GM19193 (cell line): ENCODE data around the gene FAM118B.

Experiments used
- POLR2A ChIP-seq: IDR thresholded peaks from 4 replicates; pipeline ENCODE4 v1.6.1; 2011; ENCODE audit not compliant: insufficient read depth, insufficient read length; ENCODE audit errors: extremely low read depth

Gene FAM118B

DNA sequence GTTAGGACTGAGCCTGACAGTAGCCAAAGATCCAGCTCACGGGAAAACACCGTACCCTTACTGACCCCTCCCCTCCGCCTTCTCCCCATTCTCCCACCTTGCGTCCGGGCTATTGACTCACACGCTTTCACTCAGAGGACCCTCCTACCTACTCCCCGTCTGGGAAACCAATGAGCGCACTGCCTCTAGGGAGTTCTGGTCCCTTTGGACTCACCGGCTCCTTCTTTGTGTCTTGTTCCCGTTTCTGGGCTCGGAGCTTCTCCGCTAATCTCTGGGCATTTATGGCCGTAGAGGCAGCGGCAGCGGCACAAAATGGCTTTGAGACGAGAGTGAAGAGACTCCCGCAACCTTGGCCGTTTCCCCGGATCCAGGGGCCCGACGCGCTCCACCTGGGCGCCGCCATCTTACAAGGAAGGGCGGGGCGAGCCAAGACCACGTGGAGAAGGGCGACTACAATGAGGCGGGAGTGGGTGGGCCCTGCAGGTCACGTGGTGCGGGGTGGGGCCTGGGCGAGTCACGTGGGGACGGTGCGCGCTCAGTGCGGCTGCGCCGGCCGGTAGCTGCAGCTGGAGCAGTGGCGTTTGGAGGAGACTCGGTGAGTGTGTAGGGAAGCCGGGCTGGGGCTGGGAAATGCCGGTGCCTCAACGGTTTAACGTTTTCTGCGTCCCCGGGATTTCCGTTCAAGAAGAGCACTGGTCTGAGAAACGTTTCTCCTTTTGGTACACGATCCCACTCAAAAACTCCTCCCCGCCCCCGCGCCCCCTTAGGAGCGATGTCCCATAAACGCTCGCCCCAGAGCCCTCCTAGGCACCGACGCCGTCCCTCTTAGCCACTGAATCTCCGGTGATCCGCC is at the start of gene FAM118B, which contains the start of gene RPUSD4:
Gene FAM118B (plus strand): TSS at position 547 of the 853 bp plus-strand sequence. CDS start 23,220 bp downstream, outside the sequence.
Gene RPUSD4 (minus strand): TSS at position 415 of the 853 bp plus-strand sequence. CDS start 12 bp downstream, at position 403.
- TF ChIP-seq POLR2A, result peak; percentile 96

DNA sequence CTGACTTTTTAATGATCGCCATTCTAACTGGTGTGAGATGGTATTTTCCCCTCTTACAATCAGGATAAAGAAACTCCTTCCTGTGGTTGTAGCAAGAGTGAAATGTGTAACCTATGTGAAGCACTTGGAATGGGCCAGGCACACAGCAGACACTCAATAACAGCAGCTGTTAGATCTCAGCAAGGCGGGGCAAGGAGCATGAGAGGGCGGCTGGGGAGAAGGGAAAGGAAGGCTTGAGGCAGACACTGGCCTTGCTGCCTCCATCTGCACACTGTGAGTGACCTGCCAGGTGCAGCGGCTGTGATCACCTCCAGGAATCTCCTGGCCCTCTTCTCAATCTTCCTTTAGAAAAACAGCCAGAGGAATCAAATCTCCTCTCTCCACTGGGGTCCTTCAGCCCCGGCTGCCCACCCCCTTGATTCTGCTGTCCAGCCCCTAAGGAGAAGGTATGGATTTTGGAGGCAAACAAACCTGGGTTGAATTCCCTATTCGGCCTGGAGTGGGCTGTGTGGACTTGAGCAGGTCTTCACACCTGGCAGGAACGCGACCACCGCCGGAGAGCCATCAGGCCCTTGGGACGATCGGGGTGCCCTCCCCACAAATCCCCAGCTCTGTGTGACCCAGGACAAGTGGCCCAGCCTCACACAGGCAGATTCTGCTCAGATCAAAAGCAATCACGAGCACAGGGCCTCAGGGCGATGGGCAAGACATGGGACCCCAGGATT is 49.1 kb upstream of the FAM118B start:
- no peak for TF ChIP-seq POLR2A

DNA sequence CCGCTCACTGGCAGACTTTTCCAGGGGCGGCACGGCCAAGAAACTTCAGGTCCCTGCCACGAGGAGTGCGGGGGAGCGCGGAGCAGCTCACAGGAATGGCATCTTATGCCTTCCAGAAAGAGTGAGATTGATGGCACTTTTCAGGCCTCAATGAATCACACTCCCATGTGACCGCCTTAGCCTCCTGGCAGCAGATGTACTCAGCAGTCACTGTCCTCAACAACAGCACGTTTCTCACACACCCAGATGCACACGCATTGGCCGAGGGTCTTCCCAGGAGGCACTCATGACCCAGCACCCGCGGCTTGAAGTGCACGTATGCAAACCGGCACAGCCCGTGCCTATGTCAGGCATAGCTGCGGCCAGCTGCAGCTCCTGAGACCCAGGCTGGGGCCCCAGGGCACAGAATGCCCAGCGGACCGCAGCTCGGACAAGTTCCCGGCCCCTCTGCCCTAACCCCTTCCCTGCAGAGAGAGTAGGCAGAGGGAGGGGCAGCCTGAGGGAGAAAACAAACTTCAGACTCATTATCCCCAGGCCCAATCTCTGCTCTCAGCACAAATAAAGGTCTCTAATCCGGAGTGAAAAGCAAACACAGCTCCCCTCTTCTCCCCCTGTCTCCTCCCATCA is 48.4 kb upstream of the FAM118B start:
- TF ChIP-seq POLR2A, result no peak

DNA sequence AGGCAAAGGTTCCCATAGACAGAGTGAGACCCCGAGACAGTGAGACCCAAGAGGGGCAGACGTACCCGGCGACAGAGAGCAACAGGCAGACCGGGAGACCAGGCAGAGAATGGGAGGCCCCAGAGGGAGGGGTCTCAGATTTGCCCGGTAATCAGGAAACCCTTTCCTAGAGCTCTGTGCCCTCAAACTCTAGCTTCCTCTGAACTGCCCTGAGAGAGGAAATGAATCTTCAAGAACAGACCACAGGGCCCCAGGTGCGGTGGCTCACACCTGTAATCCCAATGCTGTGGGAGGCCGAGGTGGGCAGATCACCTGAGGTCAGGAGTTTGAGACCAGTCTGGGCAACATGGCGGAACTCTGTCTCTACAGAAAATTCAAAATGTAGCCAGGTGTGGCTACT is 47.8 kb upstream of the FAM118B start:
- TF ChIP-seq POLR2A, result no peak

DNA sequence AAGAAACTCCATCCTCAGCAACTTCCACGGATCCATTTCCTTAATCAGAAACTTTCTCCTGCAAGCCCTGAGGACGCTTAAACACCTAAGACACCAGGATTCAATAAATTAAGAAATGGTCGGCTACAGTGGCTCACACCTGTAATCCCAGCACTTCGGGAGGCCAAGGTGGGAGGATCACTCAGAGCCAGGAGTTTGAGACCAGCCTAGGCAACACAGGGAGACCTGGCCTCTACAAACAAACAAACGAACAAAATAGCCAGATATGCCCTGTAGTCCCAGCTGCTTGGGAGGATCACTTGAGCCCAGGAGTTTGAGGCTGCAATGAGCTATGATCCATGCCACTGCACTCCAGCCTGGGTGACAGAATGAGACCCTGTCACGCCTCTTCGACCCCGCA is 46.8 kb upstream of the FAM118B start:
- no peak for TF ChIP-seq POLR2A

DNA sequence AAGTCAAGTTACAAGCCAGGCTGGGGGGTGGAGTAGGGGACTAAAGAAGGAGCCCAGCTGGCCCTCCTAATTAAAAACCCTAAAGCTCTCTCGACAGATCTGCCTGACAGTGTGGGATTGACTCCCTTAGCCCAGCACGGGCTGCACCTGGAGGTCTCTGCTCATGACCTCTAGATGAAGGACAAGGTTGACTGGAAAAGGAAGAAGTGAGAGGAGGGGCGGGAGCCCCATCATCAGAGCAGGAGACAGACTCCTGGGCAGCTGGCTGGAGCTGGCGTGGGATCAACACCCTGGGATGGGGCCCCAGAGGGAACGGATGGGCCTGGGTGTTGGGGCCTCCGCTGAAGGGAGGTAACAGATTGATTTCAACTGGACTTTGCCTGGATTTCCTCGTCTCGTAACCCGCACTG is 46.3 kb upstream of the FAM118B start:
- no peak for TF ChIP-seq POLR2A

DNA sequence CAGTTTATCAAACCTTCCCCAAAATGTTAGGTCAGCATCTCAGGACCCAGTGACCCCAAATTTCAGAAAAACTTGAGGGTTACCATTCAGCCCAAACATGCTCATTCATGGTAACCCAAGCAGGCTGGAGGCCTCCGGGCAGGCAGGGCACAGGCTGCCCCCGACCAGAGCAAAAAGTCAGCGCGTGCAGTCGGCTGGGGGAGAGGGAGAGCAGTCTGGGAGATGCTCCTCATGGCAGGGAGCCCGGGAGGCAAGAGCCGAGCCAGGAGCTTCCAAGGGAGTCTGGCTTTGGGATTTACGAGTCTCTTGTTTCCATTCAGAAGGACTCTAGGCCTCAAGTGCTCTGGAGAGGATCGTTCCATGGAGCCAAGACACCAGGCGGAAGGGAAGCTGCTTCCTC is 45.8 kb upstream of the FAM118B start:
- no peak for TF ChIP-seq POLR2A

DNA sequence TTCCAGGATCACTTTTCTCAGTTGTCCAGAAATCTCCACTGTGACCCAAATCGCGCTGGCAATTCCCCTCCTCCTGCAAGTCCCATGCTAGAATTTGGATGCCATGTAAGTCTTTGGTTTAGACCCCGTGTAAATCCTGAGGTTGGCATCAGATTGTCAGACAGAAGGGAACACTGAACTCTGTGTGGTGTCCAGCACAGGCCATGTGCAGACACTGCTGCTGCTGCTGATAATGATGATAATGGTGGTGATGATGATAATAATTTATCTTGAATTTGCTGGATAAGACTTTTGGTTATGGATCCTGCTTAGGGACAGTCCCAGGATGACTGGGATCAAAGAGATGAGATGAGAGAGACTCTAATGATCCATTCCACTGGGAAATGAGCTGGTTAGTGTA is 45.2 kb upstream of the FAM118B start:
- no peak for TF ChIP-seq POLR2A

DNA sequence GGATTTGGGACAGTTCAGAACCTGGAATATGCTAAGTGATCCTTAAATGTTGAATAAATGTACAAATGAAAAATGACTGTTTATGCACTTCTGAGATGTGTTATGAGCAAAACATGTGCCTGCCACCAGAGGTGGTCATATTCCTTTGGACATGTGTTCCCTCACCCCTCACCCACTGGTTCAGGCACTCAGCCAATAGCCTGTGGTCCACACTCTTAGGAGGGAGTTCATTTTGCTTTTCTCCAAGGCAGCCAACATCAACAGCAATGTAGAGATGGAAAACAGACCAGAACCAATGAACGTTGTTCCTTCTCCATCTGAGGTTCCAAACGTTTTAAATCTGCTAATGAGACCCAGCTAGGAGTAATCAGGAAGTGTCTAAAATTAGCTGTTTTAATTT is 44.1 kb upstream of the FAM118B start:
- TF ChIP-seq POLR2A, result no peak

DNA sequence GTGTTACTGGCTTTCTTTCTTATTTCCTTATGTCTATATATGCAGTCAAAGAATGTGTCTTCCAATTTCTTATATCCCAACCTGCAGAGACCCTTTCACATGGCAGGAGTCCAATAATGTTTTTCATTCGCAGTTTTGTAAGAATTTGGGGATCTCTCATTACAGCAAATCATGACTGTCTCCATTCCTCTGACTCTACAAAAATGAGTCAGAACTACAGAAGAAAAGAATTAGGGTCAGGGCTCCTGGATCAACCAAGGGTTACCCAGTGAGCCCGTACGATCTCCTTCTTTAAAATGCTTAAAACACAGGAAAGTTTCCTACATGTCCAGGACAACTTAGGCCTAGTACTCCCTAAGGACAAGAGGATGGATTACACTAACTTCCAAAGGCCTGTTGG is 42.3 kb upstream of the FAM118B start:
- no peak for TF ChIP-seq POLR2A

DNA sequence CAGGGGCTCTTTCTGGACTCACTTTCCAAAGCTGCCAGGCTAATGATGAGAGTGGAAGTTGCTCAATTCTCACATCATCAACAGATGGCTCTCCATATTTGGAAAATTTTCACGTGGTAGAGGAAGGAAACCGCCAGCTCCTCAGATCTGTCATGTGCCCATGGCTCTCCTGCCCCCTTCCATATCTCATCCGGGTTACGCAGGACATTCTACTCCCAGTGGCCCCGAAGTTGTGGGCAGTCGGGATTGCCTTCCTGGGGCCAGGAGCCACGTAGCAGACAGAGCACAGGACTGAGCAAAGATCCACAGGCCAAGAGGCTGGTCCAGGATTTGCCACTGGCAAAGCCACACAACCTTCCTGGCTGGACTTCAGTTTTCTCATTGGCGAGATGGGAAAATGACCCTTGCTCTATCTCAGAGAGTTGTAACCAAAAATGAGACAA is 39.0 kb upstream of the FAM118B start:
- TF ChIP-seq POLR2A, result no peak

DNA sequence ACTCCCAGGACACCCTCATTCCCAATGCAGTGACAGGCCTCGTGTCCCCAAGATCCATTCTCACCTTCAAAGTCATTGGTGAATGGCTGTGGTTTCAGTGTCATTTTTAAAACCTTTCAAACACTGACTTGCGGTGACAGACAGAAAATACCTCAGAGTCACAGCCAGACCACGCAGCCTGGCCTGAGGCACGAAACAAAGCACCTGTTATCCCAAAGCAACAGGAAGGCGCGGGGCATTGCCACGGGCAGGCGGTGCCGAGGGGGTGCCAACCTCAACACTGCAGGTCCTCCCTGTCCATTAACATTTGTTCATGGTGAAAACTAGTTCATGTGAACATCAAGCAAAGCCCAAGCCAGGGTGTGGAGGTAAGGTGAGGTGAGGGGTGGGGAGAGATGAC is 38.3 kb upstream of the FAM118B start:
- no peak for TF ChIP-seq POLR2A

DNA sequence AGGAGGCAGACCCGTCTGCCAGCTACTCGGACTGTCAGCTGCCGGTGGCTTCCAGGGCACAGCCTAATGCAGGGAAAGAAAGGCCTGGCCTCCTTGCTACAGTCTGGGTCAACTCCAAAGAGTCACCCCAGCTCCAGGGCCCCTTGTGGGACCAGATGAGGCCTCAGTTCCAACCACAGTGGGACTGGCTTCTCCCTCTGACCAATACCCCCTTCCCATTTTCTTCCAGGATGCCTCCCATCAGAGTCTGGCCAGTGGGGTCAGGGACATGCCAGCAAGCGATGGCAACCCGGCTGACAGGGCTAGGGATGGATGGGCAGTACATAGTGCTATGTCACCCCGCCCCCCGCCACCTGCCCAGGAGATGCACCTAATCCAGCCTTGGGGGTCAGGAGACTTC is 36.8 kb upstream of the FAM118B start:
- no peak for TF ChIP-seq POLR2A

DNA sequence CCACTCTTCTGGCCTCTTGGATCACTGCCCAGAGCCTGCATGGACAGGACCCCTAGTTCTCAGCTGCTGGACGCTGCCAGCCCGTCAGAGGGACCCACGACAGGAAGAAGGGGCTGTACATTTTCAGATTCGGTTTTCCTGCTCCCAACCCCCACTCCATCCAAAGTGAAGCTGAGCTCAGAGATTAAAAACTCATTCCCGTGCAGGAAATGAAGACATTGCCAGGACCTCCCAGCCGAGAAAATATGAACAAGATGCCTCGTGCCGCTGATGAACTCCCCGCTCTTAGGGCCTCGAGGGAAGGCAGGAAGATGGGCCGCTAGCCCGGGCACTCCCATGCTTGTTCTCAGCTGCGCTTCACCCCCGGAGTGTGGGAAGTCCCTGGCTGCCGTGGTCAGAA is 36.2 kb upstream of the FAM118B start:
- TF ChIP-seq POLR2A, result no peak

DNA sequence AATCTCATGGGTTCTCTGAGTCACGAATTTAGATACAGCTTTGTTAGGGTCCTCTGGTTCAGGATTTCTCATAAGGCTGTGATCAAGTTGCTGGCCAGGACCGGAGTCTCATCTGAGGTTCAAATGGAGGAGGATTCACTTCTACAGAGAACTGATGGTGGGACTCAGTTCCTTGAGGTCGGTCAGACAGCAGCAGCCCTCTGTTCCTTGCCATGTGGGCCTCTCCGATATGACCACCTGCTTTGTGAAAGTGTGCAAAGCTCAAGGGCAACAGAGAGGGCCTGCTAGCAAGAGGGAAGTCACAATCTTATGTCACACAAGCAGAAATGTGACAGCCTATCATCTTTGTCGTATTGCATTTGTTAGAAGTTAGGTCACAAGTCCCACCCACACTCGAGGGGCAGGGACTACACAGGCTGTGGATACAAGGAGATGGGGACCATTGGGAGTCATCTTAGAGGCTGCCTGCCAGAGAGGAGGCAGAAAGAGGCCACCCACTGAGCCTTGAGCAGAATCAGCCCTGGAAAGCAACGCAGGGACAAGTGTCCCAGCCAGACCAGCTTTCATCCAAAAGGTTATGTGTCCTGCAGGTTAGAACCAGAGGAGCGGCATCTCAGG is 34.6 kb upstream of the FAM118B start:
- no peak for TF ChIP-seq POLR2A
